C1 segment of cervical spinal cord (tissue), 14 donors: ENCODE data around the gene DLK2.
"Not testable (repeated sequence)": the region's sequence is repeated elsewhere in the genome, so short reads cannot be mapped to it uniquely, and the experiment has no call there.

Experiments
- DNase-seq, 14 donors: peaks; one replicate each; lab custom pipeline; 2025; lab: John Stamatoyannopoulos, UW

Gene DLK2

GRCh38 chr6:43481591-43482236 is 26.4 kb upstream of the DLK2 start:
- DNase-seq: no peak

- DNase-seq: no peak
Measured at GRCh38 chr6:43481075-43481474, 25.7 kb upstream of the DLK2 start.

GRCh38 chr6:43478008-43478372 is 22.6 kb upstream of the DLK2 start:
- DNase-seq: no peak

DNA sequence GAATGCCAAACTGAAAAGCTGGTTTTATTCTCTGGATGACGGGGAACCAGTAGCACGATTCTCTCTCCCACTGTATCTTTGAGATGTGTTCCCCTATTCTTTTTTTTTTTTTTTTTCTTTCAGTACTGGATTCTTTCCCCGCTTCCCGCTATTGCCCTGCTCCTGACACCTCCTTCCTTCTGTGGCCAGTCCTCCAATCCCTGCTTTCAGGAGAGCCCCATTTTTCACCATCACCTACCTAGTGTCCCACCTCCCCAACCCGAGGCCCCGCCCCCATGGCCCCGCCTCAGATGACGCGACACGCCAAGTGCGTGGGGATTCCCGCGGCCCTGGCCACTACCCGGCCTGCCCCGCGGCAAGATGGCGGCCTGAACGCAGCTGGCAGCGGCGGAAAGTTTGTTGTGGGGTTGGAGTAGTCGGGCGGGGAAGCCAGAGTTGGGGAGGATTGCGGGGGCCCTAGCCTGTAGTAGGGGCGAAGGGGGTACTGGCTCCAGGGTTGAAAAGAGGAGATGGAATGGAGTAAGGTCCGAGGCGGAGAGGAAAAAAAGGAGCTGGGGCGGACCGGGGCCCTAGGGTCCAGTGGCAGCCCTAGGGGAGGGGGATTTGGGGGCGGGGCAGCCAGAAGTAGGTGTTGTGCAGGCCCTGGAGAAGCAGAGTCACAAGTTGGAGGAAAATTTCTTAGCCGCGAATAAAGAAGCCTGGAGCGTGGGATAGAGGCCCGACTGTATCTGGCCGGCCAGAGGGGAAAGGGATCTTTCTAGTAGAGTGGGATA is 22.1 kb upstream of the DLK2 start, which contains the start of gene TJAP1:
Gene TJAP1 (plus strand): TSS at position 336 of the 773 bp plus-strand sequence. CDS start 21,432 bp downstream, outside the sequence.
- DNase-seq: peak; percentile 31 to 94 (median 86)

GRCh38 chr6:43476746-43477145 is 21.4 kb upstream of the DLK2 start:
- DNase-seq: no peak

DNA sequence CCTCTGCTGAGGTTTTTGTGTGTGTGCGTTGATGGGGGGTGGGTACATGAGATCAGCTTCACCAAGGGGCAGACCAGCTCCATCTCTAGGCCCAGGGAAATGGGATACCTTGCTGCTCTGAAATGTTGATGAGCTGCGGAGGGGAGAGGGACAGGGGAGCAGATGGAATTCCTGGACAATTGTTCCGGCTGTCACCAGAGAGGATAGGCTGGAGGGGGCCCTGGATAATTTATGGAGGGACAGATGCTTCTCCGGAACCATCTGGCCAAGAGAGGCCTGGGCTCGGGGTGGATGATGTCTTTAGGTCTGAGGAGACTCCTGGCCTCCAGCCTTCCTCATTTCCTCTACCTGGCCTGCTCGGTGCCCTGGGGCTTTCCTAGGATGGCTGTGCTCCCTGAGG is 20.2 kb upstream of the DLK2 start:
- DNase-seq: peak in 1 of 14 donors; percentile 7

DNA sequence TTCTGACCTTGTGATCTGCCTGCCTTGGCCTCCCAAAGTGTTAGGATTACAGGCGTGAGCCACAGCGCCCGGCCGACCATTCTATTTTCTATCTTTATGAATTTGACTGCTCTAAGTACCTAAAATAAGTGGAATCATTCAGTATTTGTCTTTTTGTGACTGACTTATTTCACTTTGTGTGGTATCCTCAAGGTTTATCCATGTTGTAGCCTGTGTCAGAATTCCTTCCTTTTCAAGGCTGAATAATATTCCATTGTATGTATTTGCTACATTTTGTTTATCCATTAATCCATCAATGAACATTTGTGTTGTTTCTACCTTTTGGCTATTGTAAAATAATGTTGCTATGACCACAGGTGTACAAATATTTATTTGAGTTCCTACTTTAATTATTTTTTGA is 17.2 kb upstream of the DLK2 start:
- no peak for DNase-seq

GRCh38 chr6:43471399-43471798 is 16.1 kb upstream of the DLK2 start:
- DNase-seq: no peak

GRCh38 chr6:43469947-43470346 is 14.6 kb upstream of the DLK2 start:
- no peak for DNase-seq

GRCh38 chr6:43468748-43469681 is 13.7 kb upstream of the DLK2 start:
- no peak for DNase-seq

DNA sequence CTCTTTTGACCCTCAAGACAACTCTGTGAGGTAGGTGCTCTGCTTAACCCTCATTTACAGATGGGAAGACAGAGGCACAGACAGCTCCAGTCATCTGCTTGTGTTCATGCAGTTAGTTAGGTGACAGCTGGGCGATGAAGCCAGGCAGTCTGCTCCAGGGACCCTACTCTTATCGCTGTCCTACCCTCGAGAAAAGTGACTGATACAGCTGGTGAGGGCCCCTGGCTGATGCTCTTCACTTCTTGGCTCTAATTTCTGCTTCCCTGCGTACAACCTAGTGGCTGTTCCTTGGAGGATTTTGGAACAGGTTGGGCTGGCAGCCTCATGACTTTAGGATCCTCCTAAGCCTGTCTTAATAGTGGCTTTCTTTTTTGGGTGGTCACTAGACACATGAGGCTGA is 12.9 kb upstream of the DLK2 start:
- no peak for DNase-seq

DNA sequence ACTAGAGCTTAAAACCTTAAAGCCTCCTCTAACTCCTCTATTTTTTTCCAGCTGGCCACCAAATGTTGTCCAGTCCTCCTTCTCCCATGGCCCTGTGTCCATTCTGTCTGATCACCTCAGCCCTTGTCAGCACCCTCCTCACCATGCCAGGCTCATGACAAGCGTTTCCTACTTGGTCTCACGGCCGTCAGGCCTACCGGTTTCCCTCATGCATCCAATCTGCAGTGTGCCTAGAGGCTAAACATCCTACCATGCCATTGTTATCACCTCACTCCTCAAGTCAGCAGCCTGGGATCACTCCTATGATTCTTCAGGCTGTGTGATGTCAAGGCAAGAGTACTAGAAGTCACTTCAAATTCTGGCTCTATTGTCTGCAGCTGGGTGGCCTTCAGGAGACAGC is 12.4 kb upstream of the DLK2 start:
- no peak for DNase-seq

- not testable (repeated sequence) for DNase-seq
Measured at GRCh38 chr6:43467265-43467664, 11.9 kb upstream of the DLK2 start.

- no peak for DNase-seq
Measured at GRCh38 chr6:43465948-43466347, 10.6 kb upstream of the DLK2 start.

- DNase-seq: no peak
Measured at GRCh38 chr6:43464337-43464736, 9.0 kb upstream of the DLK2 start.

- no peak for DNase-seq
Measured at GRCh38 chr6:43461936-43462335, 6.6 kb upstream of the DLK2 start.

GRCh38 chr6:43460032-43460431 is 4.7 kb upstream of the DLK2 start:
- DNase-seq: no peak

GRCh38 chr6:43459535-43459934 is 4.2 kb upstream of the DLK2 start:
- no peak for DNase-seq

GRCh38 chr6:43458154-43458553 is 2.8 kb upstream of the DLK2 start:
- not testable (repeated sequence) for DNase-seq

DNA sequence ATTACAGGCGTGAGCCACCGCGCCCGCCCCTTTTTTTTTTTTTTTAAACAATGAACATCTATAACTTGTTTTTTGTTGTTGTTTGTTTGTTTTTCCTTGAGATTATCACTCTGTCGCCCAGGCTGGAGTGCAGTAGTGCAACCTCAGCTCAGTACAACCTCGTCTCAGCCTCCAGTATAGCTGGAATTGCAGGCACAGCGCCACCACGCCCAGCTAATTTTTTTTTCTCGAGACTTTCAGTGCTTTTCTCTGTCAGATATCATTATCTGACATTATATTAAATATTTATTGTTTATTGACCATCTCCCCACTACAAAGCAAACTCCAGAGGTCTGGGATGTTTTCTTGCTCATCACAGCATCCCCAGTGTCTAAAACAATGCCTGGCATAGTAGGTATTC is 2.3 kb upstream of the DLK2 start:
- no peak for DNase-seq

DNA sequence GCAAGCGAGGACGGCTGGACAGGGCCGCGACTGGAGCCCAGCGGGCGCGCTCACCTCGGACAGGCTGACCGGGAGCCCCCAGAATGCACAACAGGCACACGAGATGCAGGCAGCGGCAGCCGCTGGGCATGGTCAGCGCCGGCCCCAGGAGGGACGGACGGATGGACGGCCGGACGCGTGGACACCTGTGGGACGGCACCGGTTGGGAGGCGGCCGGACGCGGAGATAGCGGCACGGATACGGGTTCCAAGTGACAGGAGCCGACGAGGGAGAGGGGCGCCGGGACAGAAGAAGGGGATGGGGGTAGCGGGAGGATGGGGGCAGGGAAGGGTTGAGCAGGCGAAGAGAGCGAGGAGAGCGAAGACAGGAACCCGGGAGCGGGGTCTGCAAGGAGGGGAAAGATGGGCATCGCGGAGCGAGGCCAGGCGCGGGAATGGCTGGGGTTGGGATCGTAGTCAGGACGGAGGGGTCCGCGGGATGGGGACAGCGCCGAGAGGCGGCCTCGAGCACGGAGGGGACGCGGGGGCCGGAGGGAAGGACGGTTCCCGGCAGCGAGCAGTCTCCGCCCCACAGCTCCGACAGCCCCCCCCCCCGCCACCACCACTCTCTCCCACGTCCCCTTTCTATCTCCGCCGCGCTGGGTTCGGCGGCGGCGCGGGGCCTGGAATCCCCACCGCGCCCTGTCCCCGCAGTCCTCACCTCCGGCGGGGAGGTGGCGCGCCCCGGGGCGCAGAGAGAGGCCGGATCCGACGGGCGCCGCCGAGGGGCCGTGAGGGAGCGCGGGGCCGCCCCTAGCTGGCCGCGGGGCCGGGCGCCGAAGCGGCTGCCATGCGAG is 435 bp downstream of the DLK2 start:
- DNase-seq: peak in 9 of 14 donors; percentile 26 to 82 (median 48)
